WTC11 (cell line): Measurements from ENCODE around the gene TCF7.

Experiments
- ELF4 ChIP-seq: sonication (generic); formaldehyde crosslinking; IDR thresholded peaks from 2 replicates; pipeline ENCODE4 v1.8.1; 2022; ENCODE audit warnings: low read depth, mild to moderate bottlenecking, moderate library complexity, missing genetic modification reagents
- GABPB1 ChIP-seq: sonication (generic); formaldehyde crosslinking; IDR thresholded peaks from 2 replicates; pipeline ENCODE4 v1.8.1; 2023; ENCODE audit warnings: mild to moderate bottlenecking, missing genetic modification reagents
- NR2C2 ChIP-seq: sonication (generic); formaldehyde crosslinking; IDR thresholded peaks from 2 replicates; pipeline ENCODE4 v1.8.0; 2022; ENCODE audit warnings: mild to moderate bottlenecking, missing genetic modification reagents
- ZBTB21 ChIP-seq: sonication (generic); formaldehyde crosslinking; IDR thresholded peaks from 2 replicates; pipeline ENCODE4 v1.8.1; 2023; ENCODE audit warnings: mild to moderate bottlenecking, missing genetic modification reagents, borderline replicate concordance
- ZNF671 ChIP-seq: fragments of 250-450 bp; sonication (Bioruptor Pico); IDR thresholded peaks from 2 replicates; pipeline ENCODE4 v1.8.0; 2021; ENCODE audit warnings: mild to moderate bottlenecking
- TF ChIP-seq, protein P1 (sequence below): sonication (generic); formaldehyde crosslinking; IDR thresholded peaks from 2 replicates; pipeline ENCODE4 v1.8.0; 2022; ENCODE audit warnings: missing genetic modification reagents
- TF ChIP-seq, protein P2 (sequence below): fragments of 200-600 bp; IDR thresholded peaks from 2 replicates; pipeline ENCODE4 v1.8.0; 2022; ENCODE audit warnings: antibody characterized with exemption
- TF ChIP-seq, protein P3 (sequence below): fragments of 250-450 bp; sonication (Bioruptor Pico); conservative IDR thresholded peaks from 2 replicates; pipeline ENCODE4 v1.9.0; 2021; ENCODE audit warnings: mild to moderate bottlenecking
- TF ChIP-seq, protein P4 (sequence below): sonication (generic); formaldehyde crosslinking; IDR thresholded peaks from 2 replicates; pipeline ENCODE4 v1.8.0; 2023; ENCODE audit warnings: mild to moderate bottlenecking, missing genetic modification reagents
- TF ChIP-seq, protein P5 (sequence below): sonication (generic); formaldehyde crosslinking; IDR thresholded peaks from 2 replicates; pipeline ENCODE4 v1.8.0; 2022; ENCODE audit warnings: mild to moderate bottlenecking, missing genetic modification reagents
- TF ChIP-seq, protein P6 (sequence below): sonication (generic); formaldehyde crosslinking; IDR thresholded peaks from 2 replicates; pipeline ENCODE4 v1.8.0; 2022; ENCODE audit warnings: mild to moderate bottlenecking, missing genetic modification reagents
- TF ChIP-seq, protein P7 (sequence below): sonication (generic); formaldehyde crosslinking; IDR thresholded peaks from 2 replicates; pipeline ENCODE4 v1.8.0; 2022; ENCODE audit warnings: mild to moderate bottlenecking, missing genetic modification reagents

DNA sequence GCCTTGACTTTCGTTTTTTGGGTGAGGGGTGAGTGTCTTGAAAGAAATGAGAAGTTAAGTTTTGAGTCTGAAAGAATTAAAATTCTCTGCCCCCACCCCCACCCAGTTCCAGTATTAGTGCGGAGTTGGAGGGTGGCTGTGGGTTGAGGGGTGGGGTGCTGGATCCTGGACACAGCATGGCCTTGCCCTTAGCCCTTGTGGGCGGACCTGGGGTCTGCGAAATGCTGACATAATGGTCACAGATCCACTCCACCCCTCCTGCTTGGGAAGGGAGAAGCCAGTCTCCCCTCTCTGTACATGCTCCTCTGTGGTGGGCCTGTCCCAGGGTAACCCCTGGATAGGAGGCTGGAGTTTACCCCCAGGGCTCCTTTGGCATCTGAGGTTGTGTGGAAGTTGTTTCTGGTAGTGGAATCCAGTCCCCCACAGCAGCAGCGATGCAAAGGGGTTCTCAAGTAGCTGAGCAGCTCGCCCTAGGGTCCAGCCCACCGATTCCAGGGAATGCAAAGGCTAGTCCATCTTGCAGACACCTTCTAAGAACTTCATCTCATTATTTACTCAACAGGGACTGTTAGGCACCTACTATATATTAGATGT, 42.8 kb upstream of the TCF7 start:
- TF ChIP-seq, protein P1, sequence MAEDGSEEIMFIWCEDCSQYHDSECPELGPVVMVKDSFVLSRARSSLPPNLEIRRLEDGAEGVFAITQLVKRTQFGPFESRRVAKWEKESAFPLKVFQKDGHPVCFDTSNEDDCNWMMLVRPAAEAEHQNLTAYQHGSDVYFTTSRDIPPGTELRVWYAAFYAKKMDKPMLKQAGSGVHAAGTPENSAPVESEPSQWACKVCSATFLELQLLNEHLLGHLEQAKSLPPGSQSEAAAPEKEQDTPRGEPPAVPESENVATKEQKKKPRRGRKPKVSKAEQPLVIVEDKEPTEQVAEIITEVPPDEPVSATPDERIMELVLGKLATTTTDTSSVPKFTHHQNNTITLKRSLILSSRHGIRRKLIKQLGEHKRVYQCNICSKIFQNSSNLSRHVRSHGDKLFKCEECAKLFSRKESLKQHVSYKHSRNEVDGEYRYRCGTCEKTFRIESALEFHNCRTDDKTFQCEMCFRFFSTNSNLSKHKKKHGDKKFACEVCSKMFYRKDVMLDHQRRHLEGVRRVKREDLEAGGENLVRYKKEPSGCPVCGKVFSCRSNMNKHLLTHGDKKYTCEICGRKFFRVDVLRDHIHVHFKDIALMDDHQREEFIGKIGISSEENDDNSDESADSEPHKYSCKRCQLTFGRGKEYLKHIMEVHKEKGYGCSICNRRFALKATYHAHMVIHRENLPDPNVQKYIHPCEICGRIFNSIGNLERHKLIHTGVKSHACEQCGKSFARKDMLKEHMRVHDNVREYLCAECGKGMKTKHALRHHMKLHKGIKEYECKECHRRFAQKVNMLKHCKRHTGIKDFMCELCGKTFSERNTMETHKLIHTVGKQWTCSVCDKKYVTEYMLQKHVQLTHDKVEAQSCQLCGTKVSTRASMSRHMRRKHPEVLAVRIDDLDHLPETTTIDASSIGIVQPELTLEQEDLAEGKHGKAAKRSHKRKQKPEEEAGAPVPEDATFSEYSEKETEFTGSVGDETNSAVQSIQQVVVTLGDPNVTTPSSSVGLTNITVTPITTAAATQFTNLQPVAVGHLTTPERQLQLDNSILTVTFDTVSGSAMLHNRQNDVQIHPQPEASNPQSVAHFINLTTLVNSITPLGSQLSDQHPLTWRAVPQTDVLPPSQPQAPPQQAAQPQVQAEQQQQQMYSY (CRISPR knock-in tag) = no peak
- TF ChIP-seq ZBTB21 (CRISPR knock-in tag) (no peak), NR2C2 (CRISPR knock-in tag) (no peak), GABPB1 (CRISPR knock-in tag) (no peak), ELF4 (CRISPR knock-in tag) (no peak), ZNF671 (CRISPR knock-in tag) (no peak)
- TF ChIP-seq, protein P2, sequence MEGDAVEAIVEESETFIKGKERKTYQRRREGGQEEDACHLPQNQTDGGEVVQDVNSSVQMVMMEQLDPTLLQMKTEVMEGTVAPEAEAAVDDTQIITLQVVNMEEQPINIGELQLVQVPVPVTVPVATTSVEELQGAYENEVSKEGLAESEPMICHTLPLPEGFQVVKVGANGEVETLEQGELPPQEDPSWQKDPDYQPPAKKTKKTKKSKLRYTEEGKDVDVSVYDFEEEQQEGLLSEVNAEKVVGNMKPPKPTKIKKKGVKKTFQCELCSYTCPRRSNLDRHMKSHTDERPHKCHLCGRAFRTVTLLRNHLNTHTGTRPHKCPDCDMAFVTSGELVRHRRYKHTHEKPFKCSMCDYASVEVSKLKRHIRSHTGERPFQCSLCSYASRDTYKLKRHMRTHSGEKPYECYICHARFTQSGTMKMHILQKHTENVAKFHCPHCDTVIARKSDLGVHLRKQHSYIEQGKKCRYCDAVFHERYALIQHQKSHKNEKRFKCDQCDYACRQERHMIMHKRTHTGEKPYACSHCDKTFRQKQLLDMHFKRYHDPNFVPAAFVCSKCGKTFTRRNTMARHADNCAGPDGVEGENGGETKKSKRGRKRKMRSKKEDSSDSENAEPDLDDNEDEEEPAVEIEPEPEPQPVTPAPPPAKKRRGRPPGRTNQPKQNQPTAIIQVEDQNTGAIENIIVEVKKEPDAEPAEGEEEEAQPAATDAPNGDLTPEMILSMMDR = no peak
- TF ChIP-seq, protein P3, sequence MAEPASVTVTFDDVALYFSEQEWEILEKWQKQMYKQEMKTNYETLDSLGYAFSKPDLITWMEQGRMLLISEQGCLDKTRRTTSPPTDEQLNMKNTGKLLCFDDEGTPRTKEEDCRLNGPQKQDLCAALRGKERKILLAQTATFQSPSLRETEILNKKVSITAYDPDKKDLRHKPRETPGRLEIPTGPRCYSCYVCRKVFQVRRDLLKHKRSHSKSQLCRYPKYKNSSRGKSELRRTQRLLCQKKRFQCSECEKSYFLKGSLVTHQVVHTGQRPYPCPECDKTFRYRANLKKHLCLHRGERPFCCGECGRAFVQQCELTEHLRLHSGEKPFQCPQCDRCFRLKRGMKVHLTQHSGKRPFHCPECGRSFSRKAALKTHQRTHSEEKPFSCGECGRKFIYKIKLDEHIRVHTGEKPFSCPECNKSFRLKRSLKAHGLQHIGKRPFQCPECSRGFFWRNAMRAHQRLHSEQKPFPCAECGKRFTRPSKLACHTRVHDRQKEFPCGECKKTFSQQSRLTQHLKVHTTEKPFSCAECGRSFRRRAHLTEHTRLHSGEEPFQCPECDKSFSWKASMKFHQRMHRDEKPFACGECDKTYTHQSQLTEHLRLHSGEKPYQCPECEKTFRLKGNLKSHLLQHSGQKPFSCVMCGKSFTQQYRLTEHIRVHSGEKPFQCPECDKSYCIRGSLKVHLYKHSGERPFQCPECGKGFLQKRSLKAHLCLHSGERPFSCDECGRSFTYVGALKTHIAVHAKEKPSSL (CRISPR knock-in tag) = no peak
- TF ChIP-seq, protein P4, sequence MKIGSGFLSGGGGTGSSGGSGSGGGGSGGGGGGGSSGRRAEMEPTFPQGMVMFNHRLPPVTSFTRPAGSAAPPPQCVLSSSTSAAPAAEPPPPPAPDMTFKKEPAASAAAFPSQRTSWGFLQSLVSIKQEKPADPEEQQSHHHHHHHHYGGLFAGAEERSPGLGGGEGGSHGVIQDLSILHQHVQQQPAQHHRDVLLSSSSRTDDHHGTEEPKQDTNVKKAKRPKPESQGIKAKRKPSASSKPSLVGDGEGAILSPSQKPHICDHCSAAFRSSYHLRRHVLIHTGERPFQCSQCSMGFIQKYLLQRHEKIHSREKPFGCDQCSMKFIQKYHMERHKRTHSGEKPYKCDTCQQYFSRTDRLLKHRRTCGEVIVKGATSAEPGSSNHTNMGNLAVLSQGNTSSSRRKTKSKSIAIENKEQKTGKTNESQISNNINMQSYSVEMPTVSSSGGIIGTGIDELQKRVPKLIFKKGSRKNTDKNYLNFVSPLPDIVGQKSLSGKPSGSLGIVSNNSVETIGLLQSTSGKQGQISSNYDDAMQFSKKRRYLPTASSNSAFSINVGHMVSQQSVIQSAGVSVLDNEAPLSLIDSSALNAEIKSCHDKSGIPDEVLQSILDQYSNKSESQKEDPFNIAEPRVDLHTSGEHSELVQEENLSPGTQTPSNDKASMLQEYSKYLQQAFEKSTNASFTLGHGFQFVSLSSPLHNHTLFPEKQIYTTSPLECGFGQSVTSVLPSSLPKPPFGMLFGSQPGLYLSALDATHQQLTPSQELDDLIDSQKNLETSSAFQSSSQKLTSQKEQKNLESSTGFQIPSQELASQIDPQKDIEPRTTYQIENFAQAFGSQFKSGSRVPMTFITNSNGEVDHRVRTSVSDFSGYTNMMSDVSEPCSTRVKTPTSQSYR (CRISPR knock-in tag) = no peak
- TF ChIP-seq, protein P5, sequence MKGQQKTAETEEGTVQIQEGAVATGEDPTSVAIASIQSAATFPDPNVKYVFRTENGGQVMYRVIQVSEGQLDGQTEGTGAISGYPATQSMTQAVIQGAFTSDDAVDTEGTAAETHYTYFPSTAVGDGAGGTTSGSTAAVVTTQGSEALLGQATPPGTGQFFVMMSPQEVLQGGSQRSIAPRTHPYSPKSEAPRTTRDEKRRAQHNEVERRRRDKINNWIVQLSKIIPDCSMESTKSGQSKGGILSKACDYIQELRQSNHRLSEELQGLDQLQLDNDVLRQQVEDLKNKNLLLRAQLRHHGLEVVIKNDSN (CRISPR knock-in tag) = no peak
- TF ChIP-seq, protein P6, sequence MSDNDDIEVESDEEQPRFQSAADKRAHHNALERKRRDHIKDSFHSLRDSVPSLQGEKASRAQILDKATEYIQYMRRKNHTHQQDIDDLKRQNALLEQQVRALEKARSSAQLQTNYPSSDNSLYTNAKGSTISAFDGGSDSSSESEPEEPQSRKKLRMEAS (CRISPR knock-in tag) = no peak
- TF ChIP-seq, protein P7, sequence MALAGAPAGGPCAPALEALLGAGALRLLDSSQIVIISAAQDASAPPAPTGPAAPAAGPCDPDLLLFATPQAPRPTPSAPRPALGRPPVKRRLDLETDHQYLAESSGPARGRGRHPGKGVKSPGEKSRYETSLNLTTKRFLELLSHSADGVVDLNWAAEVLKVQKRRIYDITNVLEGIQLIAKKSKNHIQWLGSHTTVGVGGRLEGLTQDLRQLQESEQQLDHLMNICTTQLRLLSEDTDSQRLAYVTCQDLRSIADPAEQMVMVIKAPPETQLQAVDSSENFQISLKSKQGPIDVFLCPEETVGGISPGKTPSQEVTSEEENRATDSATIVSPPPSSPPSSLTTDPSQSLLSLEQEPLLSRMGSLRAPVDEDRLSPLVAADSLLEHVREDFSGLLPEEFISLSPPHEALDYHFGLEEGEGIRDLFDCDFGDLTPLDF (CRISPR knock-in tag) = no peak
